ENCODE measurements around the gene RTN4R. TPM values are rescaled to one million over a fixed set of nuclear protein-coding genes. Genes with fewer than 3 reads are reported as not detected.

RTN4R gene
- total and polyA plus RNA-seq, 2 of the 8 experiments (the other 6 are each of a cell fraction or from before 2014, with no cell fraction given) = 21.8 to 41.3 TPM

- TF ChIP-seq PHF8 (conservative IDR thresholded peaks at IDR 0.05; ENCODE audit: low read depth, low read length) = no peak
Observed at GRCh38 chr22:20273758-20274181, 5.7 kb upstream of the RTN4R start (continued).

Measured in H1 (cell line).